Effector memory CD8-positive, alpha-beta T cell (primary cell): ENCODE data around the gene CBFA2T3.

Experiments used
- ATAC-seq: fragments of 150-1000 bp; cut with Tn5 transposase; replicated peaks from 2 replicates; pipeline ENCODE4 v1.10.0; 2021; ENCODE audit warnings: mild to moderate bottlenecking, moderate library complexity
- DNase-seq, 3 experiments: peaks; one replicate each; pipeline ENCODE4 v3.0.0; 2021
- H3K27ac Mint-ChIP-seq, 2 donors: one replicate each; pipeline ENCODE4 v1.8.0; 2022; ENCODE audit warnings: mild to moderate bottlenecking in 2 of 2, mixed read lengths in 2 of 2, moderate library complexity in 2 of 2
- H3K27me3 Mint-ChIP-seq, 2 donors: one replicate each; pipeline ENCODE4 v1.8.0; 2022; ENCODE audit warnings: mixed read lengths in 2 of 2
- H3K36me3 Mint-ChIP-seq: one replicate; pipeline ENCODE4 v1.8.0; 2022; ENCODE audit warnings: mild to moderate bottlenecking, moderate library complexity, mixed read lengths; ENCODE audit not compliant: insufficient read depth
- H3K4me1 Mint-ChIP-seq, 2 donors: one replicate each; pipeline ENCODE4 v1.8.0; 2022; ENCODE audit warnings: low read depth in 2 of 2, mixed read lengths in 2 of 2
- H3K4me3 Mint-ChIP-seq, 2 donors: one replicate each; pipeline ENCODE4 v1.8.0; 2022; ENCODE audit warnings: mild to moderate bottlenecking in 2 of 2, mixed read lengths in 2 of 2, moderate library complexity in 2 of 2
- H3K9me3 Mint-ChIP-seq, 2 donors: one replicate each; pipeline ENCODE4 v1.8.0; 2022; ENCODE audit warnings: mixed read lengths in 2 of 2

The CBFA2T3 gene

DNA sequence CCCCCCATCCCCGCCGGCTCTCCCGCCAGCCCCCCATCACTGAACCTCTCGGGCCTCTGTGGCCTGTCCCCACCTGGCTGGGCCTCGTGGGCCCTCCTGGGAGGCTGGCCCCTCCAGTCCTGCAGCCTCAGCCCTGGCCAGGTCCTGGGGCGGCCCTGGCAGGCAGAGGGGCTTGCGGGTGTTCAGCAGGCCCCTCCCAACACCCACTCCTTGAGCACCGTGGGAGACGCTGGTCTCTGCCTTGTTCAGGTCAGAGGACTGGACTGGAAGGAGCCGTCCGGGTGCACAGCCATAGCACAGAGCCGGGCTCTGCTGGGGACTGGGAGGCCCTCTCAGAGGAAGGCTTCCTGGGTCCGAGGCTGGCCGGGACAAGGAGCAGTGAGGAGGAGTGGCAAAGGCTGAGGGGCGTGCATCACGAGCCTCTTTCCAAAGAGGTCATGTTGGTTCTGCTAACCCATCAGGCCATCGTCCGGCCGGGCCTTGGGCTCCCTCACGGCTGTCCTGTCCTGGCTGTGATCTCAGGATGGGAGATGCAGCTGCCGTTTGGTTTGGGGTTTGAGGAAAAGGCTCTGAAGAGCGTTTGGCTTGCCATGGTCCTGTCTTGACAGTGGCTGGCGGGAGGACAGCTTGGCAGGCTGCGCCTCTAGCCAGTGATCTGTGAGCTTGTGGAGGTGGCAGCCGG is 104.2 kb downstream of the CBFA2T3 start:
- Mint-ChIP-seq H3K9me3 (no peaks in the 10 kb centered on the region), H3K4me3 (no peak overlapping the region), H3K4me1 (peaks cover 0 to 5% of the 10 kb centered on the region in 2 donors), H3K27ac (no peak overlapping the region), H3K36me3 (peaks cover 8% of the 10 kb centered on the region), H3K27me3 (peaks cover 31 to 40% of the 10 kb centered on the region in 2 donors)
- ATAC-seq, result no peak
- no peak for DNase-seq

DNA sequence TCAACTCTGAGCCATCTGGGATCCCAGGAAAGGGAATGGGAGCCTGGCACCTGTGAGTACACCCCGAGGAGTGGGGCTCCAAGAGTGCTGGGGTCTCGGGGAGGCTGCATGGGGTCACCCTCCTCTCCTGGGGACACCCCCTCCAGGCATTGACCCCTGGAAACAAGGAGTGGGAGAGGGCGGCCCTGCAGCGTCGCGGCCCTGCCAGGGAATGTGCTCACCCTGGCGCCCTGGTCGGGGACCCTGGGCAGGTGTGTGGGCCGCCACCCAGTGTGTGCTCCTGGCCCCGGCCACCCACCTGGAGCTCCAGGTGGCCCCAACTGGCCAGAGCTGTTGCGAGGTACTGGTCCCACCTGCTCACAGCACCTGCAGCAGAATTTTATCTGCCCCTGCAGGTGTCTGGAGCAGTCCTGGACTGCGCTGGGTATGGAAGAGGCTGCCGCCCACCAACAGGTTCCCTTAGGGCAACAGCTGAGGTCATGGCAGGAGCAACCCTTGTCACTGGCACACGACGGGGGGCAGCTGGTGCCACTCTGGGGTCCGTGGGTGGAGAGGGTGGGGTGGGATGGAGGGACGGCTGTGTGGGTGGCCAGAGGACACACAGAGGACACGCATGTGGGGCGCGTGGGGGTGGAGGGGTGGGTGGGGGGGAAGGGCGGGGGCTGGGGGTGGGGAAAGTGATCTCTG is 105.1 kb downstream of the CBFA2T3 start:
- DNase-seq, result no peak
- Mint-ChIP-seq H3K27ac (no peak overlapping the region), H3K27me3 (peaks cover 31 to 38% of the 10 kb centered on the region in 2 donors), H3K9me3 (no peaks in the 10 kb centered on the region), H3K4me1 (peaks cover 0 to 5% of the 10 kb centered on the region in 2 donors), H3K36me3 (peaks cover 8% of the 10 kb centered on the region), H3K4me3 (no peak overlapping the region)
- no peak for ATAC-seq

DNA sequence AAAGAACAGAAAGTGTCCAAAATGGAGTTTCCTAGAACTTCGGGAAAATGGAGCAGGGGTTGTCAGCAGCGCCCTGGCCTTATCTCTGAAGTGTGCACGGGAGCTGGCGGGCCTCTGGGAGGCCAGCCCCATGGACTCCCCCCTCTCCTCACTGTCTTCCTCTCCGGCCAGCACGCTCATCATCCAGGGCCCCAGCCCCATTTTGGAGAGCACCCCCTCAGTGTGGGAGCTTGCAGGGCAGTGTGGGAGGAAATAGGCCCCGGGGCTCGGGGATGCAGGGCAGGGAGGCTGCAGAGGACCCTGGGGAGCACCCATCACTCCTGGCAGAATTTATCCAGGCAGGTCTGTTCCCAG is 105.7 kb downstream of the CBFA2T3 start:
- H3K27me3 Mint-ChIP-seq, result peaks cover 31 to 38% of the 10 kb centered on the region in 2 donors
- ATAC-seq (no peak), DNase-seq (no peak)
- H3K9me3 Mint-ChIP-seq, result no peaks in the 10 kb centered on the region
- no peak overlapping the region for H3K4me3 Mint-ChIP-seq
- H3K27ac Mint-ChIP-seq, result no peak overlapping the region
- peaks cover 0 to 5% of the 10 kb centered on the region in 2 donors for H3K4me1 Mint-ChIP-seq
- H3K36me3 Mint-ChIP-seq, result peaks cover 4% of the 10 kb centered on the region

DNA sequence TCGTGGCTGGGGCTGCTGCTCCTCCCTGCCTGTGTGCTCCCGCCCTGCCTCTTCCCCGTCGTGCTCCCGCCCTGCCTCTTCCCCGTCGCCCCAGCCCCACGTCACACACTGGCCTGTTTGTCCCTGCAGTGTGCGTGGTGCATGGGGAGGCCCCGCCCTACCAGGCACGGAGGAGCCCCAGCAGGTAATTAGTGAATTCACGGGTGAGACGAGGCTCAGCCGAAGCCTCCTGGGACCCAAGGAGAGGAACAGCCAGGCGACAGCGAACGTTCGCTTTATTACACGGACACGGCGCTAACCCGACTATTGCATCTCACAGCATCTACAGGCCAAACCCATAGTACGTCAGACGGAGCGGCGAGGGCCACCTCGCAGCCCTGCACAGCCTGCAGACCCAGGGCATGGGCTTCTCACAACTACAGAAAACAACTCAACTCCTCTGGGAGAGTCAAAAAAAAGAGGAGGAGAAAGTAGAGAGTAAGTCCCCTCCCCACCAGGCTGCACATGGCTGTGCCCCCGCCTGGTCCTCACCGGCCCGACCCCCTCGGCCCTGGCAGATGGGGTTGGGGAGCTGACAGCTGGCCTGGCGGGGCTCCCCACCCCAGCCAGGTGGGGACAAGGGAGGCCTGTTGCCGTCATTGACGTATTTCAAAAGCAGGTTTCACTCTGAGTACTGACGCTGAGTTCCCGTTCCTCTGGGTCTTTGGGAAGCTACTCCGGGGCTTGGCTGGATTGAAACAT is 106.2 kb downstream of the CBFA2T3 start:
- no peak overlapping the region for H3K27ac Mint-ChIP-seq
- ATAC-seq, result no peak
- peaks cover 29 to 38% of the 10 kb centered on the region in 2 donors for H3K27me3 Mint-ChIP-seq
- peaks cover 4% of the 10 kb centered on the region for H3K36me3 Mint-ChIP-seq
- H3K4me3 Mint-ChIP-seq, result no peak overlapping the region
- H3K9me3 Mint-ChIP-seq, result no peaks in the 10 kb centered on the region
- no peak for DNase-seq
- peaks cover 0 to 5% of the 10 kb centered on the region in 2 donors for H3K4me1 Mint-ChIP-seq

DNA sequence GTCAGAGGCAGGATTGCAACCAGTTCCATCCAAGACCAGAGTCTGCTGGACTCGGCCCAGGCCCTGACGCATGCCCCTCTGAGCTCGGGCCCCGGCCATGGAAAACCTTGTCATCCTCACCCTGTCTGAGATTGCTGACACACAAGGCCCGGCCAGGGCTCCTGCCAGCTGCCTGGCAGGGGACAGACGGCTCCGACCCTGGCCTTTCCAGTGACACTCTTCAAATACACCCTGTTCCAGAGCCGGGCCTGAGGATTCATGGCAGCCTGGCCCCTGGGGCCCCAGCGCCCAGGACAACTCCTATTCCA is 107.4 kb downstream of the CBFA2T3 start:
- Mint-ChIP-seq H3K27ac (peak overlapping the region in 1 of 2 donors; percentile 57), H3K4me1 (peaks cover 0 to 5% of the 10 kb centered on the region in 2 donors), H3K4me3 (no peak overlapping the region), H3K27me3 (peaks cover 26 to 38% of the 10 kb centered on the region in 2 donors), H3K36me3 (no peaks in the 10 kb centered on the region), H3K9me3 (no peaks in the 10 kb centered on the region)
- DNase-seq (no peak), ATAC-seq (no peak)

DNA sequence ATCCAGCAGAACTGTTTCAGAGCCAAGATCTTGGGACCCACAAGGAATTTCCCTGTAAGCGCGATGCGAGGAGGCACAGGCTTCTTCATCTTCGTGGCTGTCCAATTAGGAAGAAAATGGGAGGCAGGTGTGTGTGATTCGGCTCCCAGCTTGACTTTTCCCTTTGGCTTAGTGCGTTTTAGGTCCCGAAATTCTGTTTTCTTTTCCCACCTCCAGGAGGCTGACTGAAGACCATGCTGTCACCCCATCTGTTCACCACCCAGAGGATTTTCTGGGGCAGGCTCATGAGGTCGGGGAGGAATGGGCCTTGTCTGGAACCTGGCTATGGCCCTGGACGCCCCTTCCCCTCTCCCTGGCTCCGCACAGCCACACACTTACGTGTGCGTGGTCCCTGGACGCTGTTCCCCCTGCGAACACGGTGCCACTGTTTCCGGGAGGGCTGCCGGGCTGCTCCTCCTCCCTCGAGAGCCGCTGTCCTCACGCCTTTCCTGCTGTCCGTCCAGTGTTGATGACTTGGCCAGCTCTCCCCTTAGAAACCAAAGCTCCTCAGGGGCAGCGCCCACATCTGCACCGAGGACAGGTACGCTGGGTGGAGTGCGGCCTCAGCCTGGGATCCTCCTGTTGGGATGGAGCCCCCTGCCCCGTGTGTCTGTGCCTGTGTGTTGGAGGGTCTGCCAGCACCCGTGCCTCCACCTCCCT is 107.9 kb downstream of the CBFA2T3 start:
- H3K4me3 Mint-ChIP-seq, result no peak overlapping the region
- H3K27ac Mint-ChIP-seq, result peak overlapping the region in 1 of 2 donors; percentile 57
- no peak for DNase-seq
- no peaks in the 10 kb centered on the region for H3K9me3 Mint-ChIP-seq
- no peak for ATAC-seq
- H3K36me3 Mint-ChIP-seq, result no peaks in the 10 kb centered on the region
- H3K4me1 Mint-ChIP-seq, result peaks cover 0 to 5% of the 10 kb centered on the region in 2 donors
- peaks cover 26 to 38% of the 10 kb centered on the region in 2 donors for H3K27me3 Mint-ChIP-seq

DNA sequence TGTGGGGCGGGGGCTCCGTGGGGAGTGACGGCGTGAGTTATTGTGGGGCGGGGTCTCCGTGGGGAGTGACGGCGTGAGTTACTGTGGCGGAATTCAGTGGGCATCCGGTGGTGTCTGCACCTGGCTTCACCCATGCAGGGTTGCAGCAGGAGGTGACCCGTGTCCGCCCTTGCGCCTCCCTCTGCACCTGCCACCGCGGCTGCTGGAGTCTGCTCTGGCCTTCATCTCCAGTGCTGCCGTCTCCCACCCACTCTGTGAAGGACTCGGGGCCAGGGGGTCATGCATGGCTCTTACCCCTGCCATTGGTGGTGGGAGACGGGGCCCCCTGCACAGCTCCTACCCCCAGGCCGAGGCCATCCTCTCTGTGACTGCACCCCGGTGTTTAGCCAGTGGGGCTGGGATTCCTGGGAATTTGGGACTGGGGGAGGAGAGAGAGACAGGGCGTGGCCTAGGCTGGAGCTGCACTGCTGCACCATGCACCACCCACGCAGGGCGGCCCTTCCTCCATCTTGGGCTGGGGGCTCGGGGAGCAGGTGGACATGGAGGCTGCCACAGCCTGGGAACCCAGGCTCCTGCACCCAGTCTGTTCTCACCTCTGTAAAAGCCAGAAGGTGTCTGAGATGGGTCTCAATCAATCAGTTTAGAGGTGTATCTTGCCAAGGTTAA is 109.3 kb downstream of the CBFA2T3 start:
- no peaks in the 10 kb centered on the region for H3K36me3 Mint-ChIP-seq
- no peak for ATAC-seq
- H3K4me1 Mint-ChIP-seq, result peaks cover 0 to 5% of the 10 kb centered on the region in 2 donors
- no peak overlapping the region for H3K27ac Mint-ChIP-seq
- no peaks in the 10 kb centered on the region for H3K9me3 Mint-ChIP-seq
- peaks cover 26 to 38% of the 10 kb centered on the region in 2 donors for H3K27me3 Mint-ChIP-seq
- no peak overlapping the region for H3K4me3 Mint-ChIP-seq
- no peak for DNase-seq

DNA sequence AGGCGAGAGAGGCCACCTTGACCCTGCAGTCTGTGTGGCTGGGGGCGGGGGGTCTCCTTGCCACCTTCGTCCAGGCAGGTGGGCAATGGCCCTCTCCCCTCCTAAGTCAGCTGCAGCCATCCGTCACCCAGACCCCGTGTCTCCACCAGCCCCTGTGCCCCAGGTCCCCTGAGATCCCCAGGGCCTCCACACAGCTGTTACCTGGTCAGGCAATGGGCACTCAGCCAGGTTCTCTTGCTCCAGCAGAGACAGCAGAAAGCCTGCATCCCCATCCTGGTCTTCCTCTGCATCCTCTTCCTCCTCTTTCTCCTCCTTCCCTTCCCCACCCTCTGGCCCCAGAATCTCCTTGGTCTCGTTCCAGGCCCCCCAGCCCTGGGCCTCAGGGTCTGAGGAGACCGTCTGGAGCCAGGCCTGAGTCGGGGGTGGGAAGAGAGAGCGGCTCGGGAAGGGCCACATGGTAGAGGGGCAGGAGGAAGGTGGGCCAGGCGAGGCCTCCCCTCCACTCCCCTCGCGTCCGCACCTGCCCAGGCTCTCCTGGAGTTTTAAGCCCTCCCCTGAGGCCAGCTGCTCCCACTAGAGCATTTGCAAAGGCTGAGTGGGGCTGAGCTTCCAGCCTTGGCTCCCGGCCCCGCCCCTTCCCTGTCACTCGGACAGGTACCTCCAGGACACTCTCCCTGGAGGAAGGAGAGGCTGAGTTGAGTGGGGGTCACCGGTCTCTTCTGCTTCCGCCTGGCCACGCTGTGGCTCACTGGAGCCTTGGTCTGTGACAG is 110.7 kb downstream of the CBFA2T3 start, which contains the start of gene PABPN1L:
TSS of gene PABPN1L (minus strand) at position 510 of the 770 bp plus-strand sequence. CDS start at position 456, 54 bp downstream.
- DNase-seq (no peak), ATAC-seq (no peak)
- no peak within 1 kb of the TSS for H3K4me3 Mint-ChIP-seq
- no peak within 1 kb of the TSS for H3K27ac Mint-ChIP-seq
- peaks cover 25 to 30% of the 10 kb centered on the region in 2 donors for H3K27me3 Mint-ChIP-seq
- peaks cover 0 to 5% of the 10 kb centered on the region in 2 donors for H3K4me1 Mint-ChIP-seq
- H3K36me3 Mint-ChIP-seq, result peaks cover 4% of the 10 kb centered on the region
- no peaks in the 10 kb centered on the region for H3K9me3 Mint-ChIP-seq

DNA sequence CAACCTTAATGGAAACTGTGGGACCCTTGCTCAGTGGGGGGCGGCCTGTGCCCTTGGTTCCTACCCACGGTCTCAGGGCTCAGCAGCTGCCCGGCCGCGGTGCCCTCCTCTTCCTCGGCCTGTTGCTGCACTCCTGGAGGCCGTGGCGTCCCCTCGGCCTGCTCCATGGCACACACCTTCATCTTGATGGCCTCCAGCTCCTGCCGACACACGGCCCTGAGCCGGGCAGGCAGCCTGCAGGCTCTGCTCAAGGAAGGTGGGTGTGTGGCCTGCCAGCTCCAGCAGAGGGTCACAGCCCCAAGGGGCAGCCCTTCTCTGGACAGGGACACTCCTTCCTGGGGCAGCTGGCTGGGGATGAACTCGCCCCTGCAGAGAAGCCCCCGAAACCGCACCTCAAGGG is 111.3 kb downstream of the CBFA2T3 start:
- no peak for DNase-seq
- Mint-ChIP-seq H3K4me1 (no peaks in the 10 kb centered on the region), H3K4me3 (no peak overlapping the region), H3K27ac (no peak overlapping the region), H3K27me3 (peaks cover 19 to 24% of the 10 kb centered on the region in 2 donors), H3K9me3 (no peaks in the 10 kb centered on the region), H3K36me3 (peaks cover 7% of the 10 kb centered on the region)
- no peak for ATAC-seq

DNA sequence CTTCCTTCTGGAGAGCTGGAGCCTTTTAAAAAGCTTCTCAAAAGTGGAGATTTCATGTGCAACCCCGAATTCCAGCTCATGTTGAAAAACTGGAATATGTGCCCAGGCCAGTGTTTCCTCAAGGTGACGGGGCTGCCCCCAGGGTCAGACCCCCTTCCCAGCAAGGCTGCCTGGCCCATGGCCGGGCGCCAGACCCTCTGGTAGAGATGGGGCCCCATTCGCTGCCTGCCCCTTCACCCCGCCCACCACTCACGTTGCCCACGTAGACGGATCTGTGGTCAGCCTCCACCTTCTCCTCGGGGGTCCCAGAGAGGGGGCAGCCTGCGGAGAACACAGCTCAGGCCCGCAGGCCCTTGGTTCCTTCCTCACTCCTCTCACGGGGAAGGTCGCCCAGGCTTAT is 111.7 kb downstream of the CBFA2T3 start:
- H3K4me1 Mint-ChIP-seq, result peaks cover 0 to 2% of the 10 kb centered on the region in 2 donors
- no peak overlapping the region for H3K27ac Mint-ChIP-seq
- H3K27me3 Mint-ChIP-seq, result peaks cover 15 to 20% of the 10 kb centered on the region in 2 donors
- no peak for ATAC-seq
- H3K4me3 Mint-ChIP-seq, result no peak overlapping the region
- no peak for DNase-seq
- peaks cover 7% of the 10 kb centered on the region for H3K36me3 Mint-ChIP-seq
- no peaks in the 10 kb centered on the region for H3K9me3 Mint-ChIP-seq

DNA sequence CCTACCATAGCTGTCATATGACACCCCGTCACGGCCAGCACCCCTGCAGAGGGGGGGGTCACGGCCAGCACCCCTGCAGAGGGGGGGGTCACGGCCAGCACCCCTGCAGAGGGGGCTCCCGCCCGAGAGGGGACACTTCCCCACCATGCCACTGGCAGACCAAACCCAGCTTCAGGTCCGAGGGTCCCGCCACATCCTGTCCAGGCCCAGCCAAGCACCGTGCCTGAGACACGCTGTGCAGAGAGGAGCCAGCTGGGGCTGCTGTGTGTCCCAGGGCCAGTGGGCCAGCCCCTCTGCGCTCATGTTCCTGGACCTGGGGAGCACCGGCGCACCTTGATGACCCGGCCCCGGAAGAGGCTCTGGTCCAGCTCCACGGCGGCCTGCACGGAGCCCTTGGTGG is 112.5 kb downstream of the CBFA2T3 start:
- Mint-ChIP-seq H3K4me1 (peaks cover 0 to 2% of the 10 kb centered on the region in 2 donors), H3K27me3 (peaks cover 10 to 12% of the 10 kb centered on the region in 2 donors), H3K27ac (no peak overlapping the region), H3K9me3 (no peaks in the 10 kb centered on the region), H3K36me3 (peaks cover 7% of the 10 kb centered on the region), H3K4me3 (no peak overlapping the region)
- ATAC-seq, result no peak
- no peak for DNase-seq

DNA sequence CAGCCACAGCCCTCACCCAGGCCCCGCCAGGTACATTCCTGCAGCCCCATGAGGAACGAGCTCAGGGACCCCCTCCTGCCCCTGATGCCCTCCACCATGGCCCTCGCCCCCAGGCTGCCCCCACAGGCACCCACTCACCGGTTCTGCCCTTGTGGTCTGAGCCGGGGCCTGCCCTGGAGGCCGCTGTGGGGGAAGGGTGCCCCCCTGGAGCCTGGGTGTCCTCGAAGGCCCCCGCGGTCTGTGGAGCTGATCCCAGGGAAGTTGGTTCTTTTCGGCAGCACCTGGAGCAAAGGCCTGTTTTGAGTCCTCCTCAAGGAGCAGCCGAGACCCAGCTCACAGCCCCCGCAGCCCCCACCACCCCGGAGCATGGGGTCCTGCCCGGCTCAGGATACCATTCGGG is 112.9 kb downstream of the CBFA2T3 start:
- Mint-ChIP-seq H3K4me3 (no peak overlapping the region), H3K36me3 (peaks cover 7% of the 10 kb centered on the region), H3K9me3 (no peaks in the 10 kb centered on the region), H3K4me1 (peaks cover 0 to 2% of the 10 kb centered on the region in 2 donors), H3K27ac (no peak overlapping the region), H3K27me3 (peaks cover 6 to 8% of the 10 kb centered on the region in 2 donors)
- ATAC-seq (no peak), DNase-seq (no peak)
